ENCODE data around the gene MYH3. TPM values are rescaled to one million over a fixed set of nuclear protein-coding genes. Genes with fewer than 3 reads are reported as not detected.

Gene MYH3
- 0.38 and 0.45 TPM in 2 replicates for total RNA-seq

GRCh38 chr17:10657148-10657547 lies at the start of gene MYH3:
MYH3 (minus strand) TSS chr17:10657309; CDS start chr17:10655064, 2,245 bp downstream.

DNA sequence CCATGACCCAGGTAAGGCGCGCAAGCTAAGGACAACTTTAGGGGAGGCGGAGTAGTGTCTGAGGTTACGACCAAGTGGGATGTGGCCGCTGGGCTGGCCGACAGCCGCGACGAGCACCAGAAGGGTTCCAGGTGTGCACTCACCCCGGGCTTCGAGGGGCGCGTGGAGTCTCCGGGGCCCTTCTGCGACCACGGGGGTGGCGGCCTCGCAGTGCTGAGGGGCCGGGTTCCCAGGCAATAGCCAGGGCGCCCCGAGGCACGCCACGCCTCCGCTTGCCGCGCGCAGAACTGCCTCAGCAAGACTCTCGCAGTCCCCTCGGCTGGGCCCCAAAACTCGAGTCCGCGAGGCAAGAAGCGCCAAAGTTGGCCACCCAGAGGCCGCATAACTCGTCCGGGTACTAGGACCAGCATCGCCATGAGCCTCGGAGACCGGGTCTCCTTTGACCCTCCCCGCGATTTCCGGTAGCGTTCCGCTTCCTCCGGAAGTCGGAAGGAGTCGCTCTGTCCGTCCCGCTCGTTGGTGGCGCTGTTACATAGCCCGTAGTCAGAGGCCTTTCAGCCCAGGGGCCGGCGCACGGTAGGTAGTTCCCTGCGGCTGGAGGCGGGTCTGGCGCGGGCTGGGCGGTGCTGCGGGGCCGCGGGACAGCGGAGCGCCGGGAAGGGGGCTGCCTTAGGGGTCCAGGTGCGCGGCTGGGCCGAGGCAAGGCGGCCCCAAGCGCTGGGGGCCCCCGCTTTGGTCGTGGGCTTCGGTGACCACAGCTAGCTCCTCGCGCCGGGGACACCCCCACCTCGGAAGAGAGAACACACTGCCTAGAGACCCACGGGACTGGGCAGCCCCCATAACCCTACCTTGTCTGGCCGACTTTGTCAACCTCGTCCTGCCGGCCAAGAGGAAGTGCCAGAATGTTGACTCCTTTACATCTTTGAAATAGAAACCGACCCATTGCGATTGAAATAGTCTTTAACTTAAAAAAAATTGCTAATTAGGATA lies 40.3 kb upstream of the MYH3 start, which contains the start of the genes ADPRM and SCO1:
Gene ADPRM, plus strand, starts transcription at position 503 of the 990 bp plus-strand sequence. CDS start 7,333 bp downstream, outside the sequence.
Gene SCO1, minus strand, starts transcription at position 442 of the 990 bp plus-strand sequence. Its CDS starts 26 bp downstream, at position 416.

Other genes starting within 250 kb of the MYH3 start
- gene MYH8, start 235.4 kb downstream of the MYH3 start, total RNA-seq = not detected in 2 replicates
- not detected in 2 replicates for gene MYH4, start 187.8 kb downstream of the MYH3 start, total RNA-seq
- gene MYH1, start 138.8 kb downstream of the MYH3 start, total RNA-seq = not detected in 2 replicates
- gene MYH2, start 107.7 kb downstream of the MYH3 start, total RNA-seq = not detected in 2 replicates
- gene SCO1, start 40.2 kb upstream of the MYH3 start, total RNA-seq = 33.4 and 39.2 TPM in 2 replicates
- gene ADPRM, start 40.3 kb upstream of the MYH3 start, total RNA-seq = 9.4 and 13.0 TPM in 2 replicates
- 0.85 and 1.8 TPM in 2 replicates for gene TMEM220, start 72.7 kb upstream of the MYH3 start, total RNA-seq
- gene TMEM238L, start 146.8 kb upstream of the MYH3 start, total RNA-seq = not detected in 2 replicates
- not detected in 2 replicates for gene PIRT, start 180.8 kb upstream of the MYH3 start, total RNA-seq